Kidney (tissue), 14 donors: ENCODE data around the gene BAHD1. TPM values are rescaled to one million over a fixed set of nuclear protein-coding genes. Genes with fewer than 3 reads are reported as not detected.
A peak's percentile ranks its signal among the peaks of the same experiment; 100 is the strongest.

ENCODE experiments used
- DNase-seq, 5 donors: peaks; one replicate each; pipeline ENCODE4 v3.0.0-alpha.2; 2013 to 2020
- FAIRE-seq: peaks from 2 replicates; lab custom pipeline; 2012; peaks lifted over from hg19 to GRCh38; lab: Jason Lieb, UNC
- H3K27ac ChIP-seq, 2 donors: one replicate each; pipeline ENCODE4 v1.7.0; 2013; ENCODE audit warnings: low read depth in 2 of 2, low read length in 2 of 2, inconsistent platforms in 1 of 2
- H3K27me3 ChIP-seq: one replicate; pipeline ENCODE4 v1.7.1; 2013; ENCODE audit warnings: low read length, inconsistent platforms; ENCODE audit not compliant: control insufficient read depth, insufficient read depth
- H3K36me3 ChIP-seq, 3 donors: one replicate each; pipeline versions ENCODE4 v1.7.0 to v1.7.1; 2013; ENCODE audit warnings: low read length in 3 of 3, control low read depth in 1 of 3, inconsistent platforms in 1 of 3; ENCODE audit not compliant: insufficient read depth in 3 of 3, control insufficient read depth in 2 of 3
- H3K4me1 ChIP-seq, 3 donors: one replicate each; pipeline versions ENCODE4 v1.7.0 to v1.7.1; 2013; ENCODE audit warnings: low read length in 3 of 3, inconsistent platforms in 1 of 3, low read depth in 1 of 3; ENCODE audit not compliant: control insufficient read depth in 2 of 3, insufficient read depth in 2 of 3
- H3K4me3 ChIP-seq, 3 donors: one replicate each; pipeline versions ENCODE4 v1.7.0 to v1.8.1; 2013; ENCODE audit warnings: low read length in 3 of 3, control low read depth in 1 of 3, inconsistent platforms in 1 of 3
- H3K9ac ChIP-seq, 3 donors: one replicate each; pipeline versions ENCODE4 v1.7.0 to v1.7.1; 2013; ENCODE audit warnings: low read length in 3 of 3, control low read depth in 1 of 3, inconsistent platforms in 1 of 3
- H3K9me3 ChIP-seq, 3 donors: one replicate each; pipeline versions ENCODE4 v1.7.0 to v1.7.1; 2013; ENCODE audit warnings: low read length in 3 of 3, control low read depth in 1 of 3, inconsistent platforms in 1 of 3; ENCODE audit not compliant: control insufficient read depth in 2 of 3, insufficient read depth in 1 of 3
- intact Hi-C: fragments of 100-400 bp; cut with DNase I; formaldehyde crosslinking; loops from one replicate; pipeline ENCODE4 v1.11.1; 2022
- polyA plus RNA-seq: library from polyadenylated mRNA; stranded (reverse); fragments of 350-450 nt; fragmentation: Illumina TruSeq; extraction: RNeasy Lipid Tissue Mini Kit (QIAGEN cat#74804); gene quantifications from one replicate; pipeline ENCODE4 v1.2.3, GENCODE V29; 2014; ENCODE audit warnings: low read depth, low replicate concordance; ENCODE audit not compliant: insufficient read depth
- total RNA-seq: library from RNA; stranded (reverse); fragmentation: NEBNext Ultra II Directional; extraction: Animal tissue kit (Norgen Biotek cat#: 25700); gene quantifications from one replicate; pipeline ENCODE4 v1.2.1, GENCODE V29; 2021
- TF ChIP-seq, protein P1 (sequence below): IDR thresholded peaks from 3 replicates; pipeline ENCODE4 v1.5.1; 2012; ENCODE audit warnings: mild to moderate bottlenecking, moderate library complexity, borderline replicate concordance; ENCODE audit not compliant: insufficient read depth; ENCODE audit errors: extremely low read depth
- donor health status: control.
- donor health status: control.
- donor health status: control.
- donor health status: control.
- donor health status: control.
- donor health status: DM: yes; HTN: yes; CAD: no.
- donor health status: Normal renal cell carcinoma (clear cell type).

The BAHD1 gene
- total and polyA plus RNA-seq, 2 donors from 2014 or later, result 13.3 to 28.4 TPM

DNA sequence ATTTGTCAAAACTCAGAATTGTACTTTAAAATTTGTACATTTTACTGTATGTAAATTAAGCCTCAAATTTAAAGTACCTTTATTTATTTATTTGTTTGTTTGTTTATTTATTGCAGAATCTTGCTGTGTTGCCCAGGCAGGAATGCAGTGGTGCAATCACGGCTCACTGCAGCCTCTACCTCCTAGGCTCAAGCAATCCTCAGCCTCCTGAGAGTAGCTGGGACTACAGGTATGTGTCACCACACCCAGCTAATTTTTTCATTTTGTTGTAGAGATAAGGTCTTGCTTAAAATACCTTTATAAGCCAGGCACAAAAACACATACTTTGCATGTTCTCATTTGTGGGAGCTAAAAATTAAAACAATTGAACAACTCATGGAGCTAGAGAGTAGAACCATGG is 67.5 kb downstream of the BAHD1 start:
- no peak overlapping the region for H3K4me3 ChIP-seq
- H3K4me1 ChIP-seq, result peaks cover 0 to 3% (median 0%) of the 10 kb centered on the region in 3 donors
- no peaks in the 10 kb centered on the region for H3K9me3 ChIP-seq
- H3K9ac ChIP-seq, result no peak overlapping the region
- H3K27me3 ChIP-seq, result no peaks in the 10 kb centered on the region
- no peak for FAIRE-seq
- no peaks in the 10 kb centered on the region for H3K36me3 ChIP-seq
- intact Hi-C loops, result no loop called here
- DNase-seq, result no peak
- TF ChIP-seq, protein P1, sequence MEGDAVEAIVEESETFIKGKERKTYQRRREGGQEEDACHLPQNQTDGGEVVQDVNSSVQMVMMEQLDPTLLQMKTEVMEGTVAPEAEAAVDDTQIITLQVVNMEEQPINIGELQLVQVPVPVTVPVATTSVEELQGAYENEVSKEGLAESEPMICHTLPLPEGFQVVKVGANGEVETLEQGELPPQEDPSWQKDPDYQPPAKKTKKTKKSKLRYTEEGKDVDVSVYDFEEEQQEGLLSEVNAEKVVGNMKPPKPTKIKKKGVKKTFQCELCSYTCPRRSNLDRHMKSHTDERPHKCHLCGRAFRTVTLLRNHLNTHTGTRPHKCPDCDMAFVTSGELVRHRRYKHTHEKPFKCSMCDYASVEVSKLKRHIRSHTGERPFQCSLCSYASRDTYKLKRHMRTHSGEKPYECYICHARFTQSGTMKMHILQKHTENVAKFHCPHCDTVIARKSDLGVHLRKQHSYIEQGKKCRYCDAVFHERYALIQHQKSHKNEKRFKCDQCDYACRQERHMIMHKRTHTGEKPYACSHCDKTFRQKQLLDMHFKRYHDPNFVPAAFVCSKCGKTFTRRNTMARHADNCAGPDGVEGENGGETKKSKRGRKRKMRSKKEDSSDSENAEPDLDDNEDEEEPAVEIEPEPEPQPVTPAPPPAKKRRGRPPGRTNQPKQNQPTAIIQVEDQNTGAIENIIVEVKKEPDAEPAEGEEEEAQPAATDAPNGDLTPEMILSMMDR, result no peak
- H3K27ac ChIP-seq, result no peak overlapping the region

DNA sequence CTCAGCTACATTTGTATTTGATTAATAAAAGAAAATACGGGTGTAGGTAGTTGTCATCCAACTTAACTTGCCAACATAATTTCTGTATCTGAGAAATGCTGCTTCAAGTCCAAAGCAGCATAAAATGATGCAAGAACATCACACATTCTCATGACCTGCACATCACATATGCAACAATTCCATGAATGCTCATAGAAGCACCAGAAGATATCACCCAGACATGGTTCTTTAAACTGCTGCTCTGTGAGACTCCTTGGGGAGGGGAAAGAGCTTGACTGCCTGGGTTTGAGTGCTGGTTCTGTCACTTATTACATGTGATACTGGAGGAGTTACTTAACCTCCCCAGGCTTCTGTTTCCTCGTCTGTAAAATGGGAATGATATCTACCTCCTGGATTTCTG is 69.4 kb downstream of the BAHD1 start:
- H3K9ac ChIP-seq, result no peak overlapping the region
- TF ChIP-seq, protein P1, result no peak
- H3K9me3 ChIP-seq, result no peaks in the 10 kb centered on the region
- no peak overlapping the region for H3K4me3 ChIP-seq
- no peak for FAIRE-seq
- H3K27me3 ChIP-seq, result no peaks in the 10 kb centered on the region
- DNase-seq, result no peak
- H3K27ac ChIP-seq, result no peak overlapping the region
- H3K4me1 ChIP-seq, result peaks cover 0 to 3% (median 0%) of the 10 kb centered on the region in 3 donors
- no peaks in the 10 kb centered on the region for H3K36me3 ChIP-seq
- intact Hi-C loops, result no loop called here

DNA sequence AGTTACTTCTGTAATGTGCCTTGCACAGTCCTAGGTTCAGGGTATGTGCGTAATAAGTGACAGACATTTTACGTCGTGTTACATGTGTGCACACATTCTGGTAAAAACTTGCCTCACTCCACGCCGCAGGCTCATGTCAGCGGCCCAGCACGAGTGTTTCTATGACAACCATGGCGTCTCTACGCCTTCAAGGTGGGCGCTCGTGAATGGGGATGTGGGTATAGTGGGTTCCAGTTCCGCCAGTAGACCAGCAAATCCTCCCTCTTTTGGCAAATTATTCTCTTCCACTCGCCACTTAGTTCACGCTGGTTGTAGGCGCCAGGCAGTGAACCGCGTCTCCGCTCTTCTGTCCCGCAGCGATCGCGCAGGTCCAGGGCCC is 70.3 kb downstream of the BAHD1 start:
- Histone ChIP-seq H3K9me3 (no peaks in the 10 kb centered on the region), H3K4me1 (peaks cover 0 to 3% (median 0%) of the 10 kb centered on the region in 3 donors), H3K27ac (no peak overlapping the region), H3K9ac (peak overlapping the region in 1 of 3 donors; percentile 28), H3K27me3 (no peaks in the 10 kb centered on the region), H3K4me3 (peak overlapping the region; percentile 12 to 63 (median 55)), H3K36me3 (no peaks in the 10 kb centered on the region)
- peak in 3 of 5 donors; percentile 25 to 58 (median 45) for DNase-seq
- TF ChIP-seq, protein P1, result no peak
- FAIRE-seq, result no peak
- intact Hi-C loops, result no loop called here
